ENCODE results near the gene GMPPA. TPM values are rescaled to one million over a fixed set of nuclear protein-coding genes. Genes with fewer than 3 reads are reported as not detected.

The GMPPA gene
- total RNA-seq, 1 donor from 2014 or later = 29.9 TPM

- H3K4me1 ChIP-seq = peaks cover 16% of the 10 kb centered on the region
- H3K4me3 ChIP-seq = no peak overlapping the region
- intact Hi-C loops (cut with DNase I) = no loop called here
- peaks cover 40% of the 10 kb centered on the region for H3K36me3 ChIP-seq
- DNase-seq (no peak), ATAC-seq (no peak)
- no peak overlapping the region for H3K27ac ChIP-seq
- H3K9me3 ChIP-seq = no peaks in the 10 kb centered on the region
- TF ChIP-seq, protein P1, sequence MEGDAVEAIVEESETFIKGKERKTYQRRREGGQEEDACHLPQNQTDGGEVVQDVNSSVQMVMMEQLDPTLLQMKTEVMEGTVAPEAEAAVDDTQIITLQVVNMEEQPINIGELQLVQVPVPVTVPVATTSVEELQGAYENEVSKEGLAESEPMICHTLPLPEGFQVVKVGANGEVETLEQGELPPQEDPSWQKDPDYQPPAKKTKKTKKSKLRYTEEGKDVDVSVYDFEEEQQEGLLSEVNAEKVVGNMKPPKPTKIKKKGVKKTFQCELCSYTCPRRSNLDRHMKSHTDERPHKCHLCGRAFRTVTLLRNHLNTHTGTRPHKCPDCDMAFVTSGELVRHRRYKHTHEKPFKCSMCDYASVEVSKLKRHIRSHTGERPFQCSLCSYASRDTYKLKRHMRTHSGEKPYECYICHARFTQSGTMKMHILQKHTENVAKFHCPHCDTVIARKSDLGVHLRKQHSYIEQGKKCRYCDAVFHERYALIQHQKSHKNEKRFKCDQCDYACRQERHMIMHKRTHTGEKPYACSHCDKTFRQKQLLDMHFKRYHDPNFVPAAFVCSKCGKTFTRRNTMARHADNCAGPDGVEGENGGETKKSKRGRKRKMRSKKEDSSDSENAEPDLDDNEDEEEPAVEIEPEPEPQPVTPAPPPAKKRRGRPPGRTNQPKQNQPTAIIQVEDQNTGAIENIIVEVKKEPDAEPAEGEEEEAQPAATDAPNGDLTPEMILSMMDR (IDR thresholded peaks at IDR 0.05) = no peak
- H3K27me3 ChIP-seq (ENCODE audit: low read depth) = peaks cover 44% of the 10 kb centered on the region
These were observed 9.7 kb downstream of the GMPPA start for GRCh38 chr2:219508444-219508734.

- DNase-seq (no peak), ATAC-seq (peak; percentile 6 to 25)
- H3K27me3 ChIP-seq (ENCODE audit: low read depth) = peaks cover 52% of the 10 kb centered on the region
- intact Hi-C loops (cut with DNase I) = no loop called here
- peaks cover 32% of the 10 kb centered on the region for H3K36me3 ChIP-seq
- H3K9me3 ChIP-seq = no peaks in the 10 kb centered on the region
- H3K4me3 ChIP-seq = no peak overlapping the region
- H3K27ac ChIP-seq = no peak overlapping the region
- TF ChIP-seq, protein P1 (IDR thresholded peaks at IDR 0.05) = no peak
- peaks cover 16% of the 10 kb centered on the region for H3K4me1 ChIP-seq
These were observed 10.5 kb downstream of the GMPPA start for GRCh38 chr2:219508971-219509779.

DNA sequence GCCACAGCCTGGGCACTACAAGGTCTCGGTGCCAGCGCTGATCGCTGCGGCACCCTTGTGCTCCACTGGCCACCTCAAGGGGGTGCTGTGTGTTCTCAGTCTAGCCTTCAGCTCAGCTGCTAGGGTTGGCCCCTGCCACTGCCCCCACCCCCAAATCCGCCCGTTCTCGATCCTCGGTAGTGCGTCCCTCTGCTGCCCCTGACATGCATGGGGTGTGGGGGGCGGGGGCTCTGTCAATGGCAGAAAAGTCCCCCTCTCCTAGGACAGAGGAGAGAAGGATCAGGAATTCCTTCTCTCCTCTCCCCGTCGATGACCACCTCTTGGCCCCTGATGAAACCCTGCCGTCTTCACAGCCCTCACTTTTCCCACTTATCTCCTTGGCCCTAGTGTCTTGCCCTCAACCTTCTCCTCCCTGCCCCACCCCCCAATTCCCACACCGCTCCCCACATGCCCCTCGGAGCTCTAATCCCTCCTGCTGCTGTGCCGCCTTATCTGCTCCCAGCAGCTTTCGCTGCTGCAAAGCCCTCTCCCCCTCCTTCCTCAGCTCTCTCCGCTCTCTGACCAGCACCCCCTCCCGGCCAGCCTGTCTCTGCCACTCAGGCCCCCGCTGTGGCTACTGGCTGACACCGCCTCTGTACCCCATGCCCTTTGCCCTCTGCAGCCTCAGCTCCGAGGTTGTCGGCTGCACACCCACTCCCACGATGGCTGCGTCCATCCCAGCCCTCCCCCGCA lies 11.3 kb downstream of the GMPPA start:
- ATAC-seq (peak; percentile 79 to 80), DNase-seq (no peak)
- H3K4me3 ChIP-seq = peak overlapping the region; percentile 28
- H3K27me3 ChIP-seq (ENCODE audit: low read depth) = peaks cover 60% of the 10 kb centered on the region
- H3K27ac ChIP-seq = no peak overlapping the region
- peaks cover 24% of the 10 kb centered on the region for H3K36me3 ChIP-seq
- H3K4me1 ChIP-seq = peaks cover 16% of the 10 kb centered on the region
- TF ChIP-seq, protein P1 (IDR thresholded peaks at IDR 0.05) = peak; percentile 60
- intact Hi-C loops (cut with DNase I) = no loop called here
- H3K9me3 ChIP-seq = no peaks in the 10 kb centered on the region

DNA sequence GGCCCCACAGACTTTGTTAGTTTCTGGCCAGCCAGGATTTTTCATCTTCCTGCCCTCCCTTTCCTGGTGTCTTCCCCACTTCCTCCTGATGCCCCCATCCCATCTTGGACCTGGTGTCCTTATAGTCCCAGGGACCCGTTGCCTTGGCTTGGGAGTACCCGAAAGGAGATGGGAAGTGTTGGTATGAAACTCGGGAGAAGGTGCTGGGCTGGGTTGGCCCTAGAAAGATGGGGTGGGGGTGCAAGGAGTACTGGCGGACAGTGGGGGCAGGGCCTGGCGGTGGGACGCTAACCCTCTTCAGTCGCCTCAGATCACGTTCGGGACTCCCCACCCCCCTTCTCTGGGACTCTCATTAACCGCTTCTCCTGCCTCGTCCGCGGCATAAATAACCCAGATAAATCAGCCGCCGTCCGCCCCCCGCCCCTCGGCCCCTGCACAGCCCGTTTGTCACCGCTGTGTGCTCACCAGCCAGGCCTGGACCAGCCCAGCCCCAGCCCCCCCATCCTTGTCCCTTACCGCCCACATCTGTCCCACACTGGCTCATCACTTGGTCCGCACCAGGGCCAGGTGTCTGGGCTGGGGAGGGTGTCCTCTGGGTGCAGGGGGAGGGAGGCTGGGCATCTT lies 11.9 kb downstream of the GMPPA start:
- TF ChIP-seq, protein P1 (IDR thresholded peaks at IDR 0.05) = no peak
- ATAC-seq (no peak), DNase-seq (no peak)
- Histone ChIP-seq H3K36me3 (peaks cover 17% of the 10 kb centered on the region), H3K4me3 (no peak overlapping the region), H3K4me1 (peaks cover 16% of the 10 kb centered on the region), H3K27ac (no peak overlapping the region), H3K27me3 (ENCODE audit: low read depth) (peaks cover 65% of the 10 kb centered on the region), H3K9me3 (no peaks in the 10 kb centered on the region)
- intact Hi-C loops (cut with DNase I) = no loop called here

DNA sequence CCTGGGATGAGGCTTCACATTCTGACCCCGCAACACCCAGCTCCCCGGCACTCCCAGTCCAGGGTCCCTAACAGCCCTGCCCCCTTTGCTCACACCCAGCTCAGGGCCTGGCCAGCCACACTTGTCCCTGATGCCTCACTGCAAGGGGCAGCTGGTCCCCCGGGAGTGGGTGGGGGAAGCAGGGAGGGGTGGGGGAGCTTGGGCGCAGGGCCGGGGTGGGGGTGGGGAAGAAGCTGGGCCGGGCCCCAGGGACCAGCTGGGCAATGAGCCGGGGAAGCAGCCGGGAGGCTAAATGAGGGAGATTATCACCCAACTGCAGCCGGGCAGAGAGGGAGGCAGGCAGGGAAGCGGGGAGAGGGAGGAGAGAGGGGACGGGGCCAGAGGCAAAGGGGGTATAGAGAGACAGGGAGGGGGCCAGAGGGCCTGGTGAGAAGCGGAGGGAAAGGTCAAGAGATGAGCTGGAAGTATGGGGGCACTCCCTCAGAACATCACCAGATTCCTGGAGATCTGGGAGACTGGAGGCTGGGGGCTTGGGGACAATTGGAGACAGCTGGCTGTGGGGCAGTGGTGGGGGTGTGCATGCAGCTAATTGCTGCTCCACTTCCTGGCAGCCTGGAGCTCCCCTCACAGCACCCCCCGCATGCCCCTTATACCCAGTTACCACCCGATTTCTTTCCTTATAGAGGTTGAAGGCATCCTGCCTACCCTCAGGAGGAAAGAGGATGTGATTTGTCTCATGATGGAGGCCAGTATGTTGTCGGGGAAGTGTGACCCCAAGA lies 13.0 kb downstream of the GMPPA start:
- Histone ChIP-seq H3K9me3 (no peaks in the 10 kb centered on the region), H3K27me3 (ENCODE audit: low read depth) (peaks cover 76% of the 10 kb centered on the region)
- intact Hi-C loops (cut with DNase I) = no loop called here

More for the DNA sequence above, 13.0 kb downstream of the GMPPA start:
- Histone ChIP-seq H3K36me3 (peaks cover 6% of the 10 kb centered on the region), H3K27ac (no peak overlapping the region), H3K4me1 (peaks cover 16% of the 10 kb centered on the region), H3K4me3 (no peak overlapping the region)
- ATAC-seq (no peak), DNase-seq (no peak)
- TF ChIP-seq, protein P1 (IDR thresholded peaks at IDR 0.05) = no peak
